ENCODE measurements around the gene FARP1.

FARP1 gene

GRCh38 chr13:98204546-98204945 is 61.7 kb downstream of the FARP1 start:
- no peak for DNase-seq

- no peak for DNase-seq
These were observed 64.1 kb downstream of the FARP1 start for GRCh38 chr13:98206946-98207345.

- no peak for DNase-seq
These were observed 64.5 kb downstream of the FARP1 start for GRCh38 chr13:98207416-98207815.

- no peak for DNase-seq
These were observed 65.7 kb downstream of the FARP1 start for GRCh38 chr13:98208606-98209005.

- no peak for DNase-seq
These were observed 69.9 kb downstream of the FARP1 start for GRCh38 chr13:98212763-98213162.

GRCh38 chr13:98213354-98213753 is 70.5 kb downstream of the FARP1 start:
- DNase-seq = no peak

GRCh38 chr13:98214008-98214643 is 71.2 kb downstream of the FARP1 start:
- DNase-seq = no peak

- DNase-seq = no peak
These were observed 71.8 kb downstream of the FARP1 start for GRCh38 chr13:98214707-98215106.

GRCh38 chr13:98215508-98215907 is 72.6 kb downstream of the FARP1 start:
- no peak for DNase-seq

- DNase-seq = peak in 9 of 14 donors; percentile 6 to 55 (median 23)
These were observed 73.3 kb downstream of the FARP1 start for GRCh38 chr13:98216135-98216565.

GRCh38 chr13:98216711-98217285 is 73.9 kb downstream of the FARP1 start:
- DNase-seq = no peak

- DNase-seq = no peak
These were observed 74.7 kb downstream of the FARP1 start for GRCh38 chr13:98217597-98217996.

GRCh38 chr13:98219685-98220084 is 76.8 kb downstream of the FARP1 start:
- DNase-seq = no peak

GRCh38 chr13:98220271-98220791 is 77.4 kb downstream of the FARP1 start:
- no peak for DNase-seq

GRCh38 chr13:98221234-98221633 is 78.3 kb downstream of the FARP1 start:
- DNase-seq = no peak

- DNase-seq = no peak
These were observed 79.2 kb downstream of the FARP1 start for GRCh38 chr13:98222081-98222554.

- DNase-seq = no peak
These were observed 79.9 kb downstream of the FARP1 start for GRCh38 chr13:98222816-98223215.

GRCh38 chr13:98223741-98224140 is 80.8 kb downstream of the FARP1 start:
- no peak for DNase-seq

- DNase-seq = no peak
These were observed 81.7 kb downstream of the FARP1 start for GRCh38 chr13:98224557-98224956.

- DNase-seq = peak in 7 of 14 donors; percentile 17 to 67 (median 37)
These were observed 82.4 kb downstream of the FARP1 start for GRCh38 chr13:98225036-98225940.

- no peak for DNase-seq
These were observed 83.6 kb downstream of the FARP1 start for GRCh38 chr13:98226496-98226895.

GRCh38 chr13:98228661-98229341 is 85.9 kb downstream of the FARP1 start:
- no peak for DNase-seq
